ENCODE measurements around the gene RNASE4.

DNA sequence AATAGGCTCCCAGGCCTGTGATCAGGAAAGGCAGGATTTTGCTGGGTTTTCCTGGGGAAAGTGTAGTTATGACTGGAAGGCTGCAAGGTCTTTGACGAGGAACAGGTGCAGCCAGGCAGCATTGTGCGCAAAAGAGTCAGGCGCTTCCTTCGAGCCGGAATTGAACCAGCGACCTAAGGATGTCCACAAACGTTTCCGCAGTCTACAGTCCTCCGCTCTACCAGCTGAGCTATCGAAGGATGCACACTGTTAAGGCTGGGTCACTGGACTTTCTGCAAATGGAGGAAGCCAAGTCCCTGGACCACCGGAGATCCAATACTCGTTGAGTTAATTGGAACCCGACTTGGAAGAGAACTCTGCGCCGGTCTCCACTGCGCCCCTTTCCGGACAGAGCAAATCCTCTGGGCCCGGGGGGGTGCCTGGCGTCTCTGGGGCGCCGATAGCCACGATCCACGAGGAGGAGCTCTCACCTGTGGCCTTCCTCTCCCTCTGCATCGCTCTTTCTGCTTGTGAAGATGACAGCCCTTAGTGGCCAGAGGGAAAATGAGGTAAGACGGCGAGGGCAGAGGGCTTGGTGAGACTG, 24.5 kb upstream of the RNASE4 start:
- TF ChIP-seq, protein P1, sequence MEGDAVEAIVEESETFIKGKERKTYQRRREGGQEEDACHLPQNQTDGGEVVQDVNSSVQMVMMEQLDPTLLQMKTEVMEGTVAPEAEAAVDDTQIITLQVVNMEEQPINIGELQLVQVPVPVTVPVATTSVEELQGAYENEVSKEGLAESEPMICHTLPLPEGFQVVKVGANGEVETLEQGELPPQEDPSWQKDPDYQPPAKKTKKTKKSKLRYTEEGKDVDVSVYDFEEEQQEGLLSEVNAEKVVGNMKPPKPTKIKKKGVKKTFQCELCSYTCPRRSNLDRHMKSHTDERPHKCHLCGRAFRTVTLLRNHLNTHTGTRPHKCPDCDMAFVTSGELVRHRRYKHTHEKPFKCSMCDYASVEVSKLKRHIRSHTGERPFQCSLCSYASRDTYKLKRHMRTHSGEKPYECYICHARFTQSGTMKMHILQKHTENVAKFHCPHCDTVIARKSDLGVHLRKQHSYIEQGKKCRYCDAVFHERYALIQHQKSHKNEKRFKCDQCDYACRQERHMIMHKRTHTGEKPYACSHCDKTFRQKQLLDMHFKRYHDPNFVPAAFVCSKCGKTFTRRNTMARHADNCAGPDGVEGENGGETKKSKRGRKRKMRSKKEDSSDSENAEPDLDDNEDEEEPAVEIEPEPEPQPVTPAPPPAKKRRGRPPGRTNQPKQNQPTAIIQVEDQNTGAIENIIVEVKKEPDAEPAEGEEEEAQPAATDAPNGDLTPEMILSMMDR (IDR thresholded peaks at IDR 0.05) = no peak
- TF ChIP-seq POLR2AphosphoS5 (IDR thresholded peaks at IDR 0.05) (no peak), POLR2A (IDR thresholded peaks at IDR 0.05) (no peak)

All from prostate gland (tissue), 2 donors.